ENCODE measurements around the gene FSTL4. TPM values are rescaled to one million over a fixed set of nuclear protein-coding genes. Genes with fewer than 3 reads are reported as not detected.
"Not testable (repeated sequence)": the region's sequence is repeated elsewhere in the genome, so short reads cannot be mapped to it uniquely, and the experiment has no call there.

Gene FSTL4
- polyA plus RNA-seq, 3 donors, result 0.11 to 0.72 TPM; not detected in 1

GRCh38 chr5:133569347-133569746, 43.0 kb downstream of the FSTL4 start:
- H3K27ac ChIP-seq (ENCODE audit: low read depth, low read length), result no peak overlapping the region
- WGBS, 3 donors, result 63 to 76% (median 71%) methylated on average over 1 of the region's 1 CpG

DNA sequence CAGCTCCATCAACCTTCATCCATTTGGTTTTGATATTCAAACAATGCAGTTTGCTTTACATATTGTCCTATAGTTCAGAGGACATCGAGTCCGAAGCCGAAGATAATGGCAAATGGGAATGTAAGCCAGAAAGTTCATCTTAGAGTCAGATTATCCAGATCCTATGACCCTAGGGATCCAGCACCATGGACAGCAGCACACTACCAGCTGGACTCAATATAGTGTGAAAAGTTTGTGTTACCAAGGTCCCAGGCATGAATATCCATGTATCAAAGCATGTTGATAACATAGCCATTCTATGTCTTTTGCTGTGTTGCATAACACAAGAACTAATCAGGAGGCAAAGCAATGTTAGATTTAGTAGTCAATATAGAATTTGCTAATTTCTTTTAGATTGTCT, 46.3 kb downstream of the FSTL4 start:
- no peak overlapping the region for H3K27ac ChIP-seq (ENCODE audit: low read depth, low read length)
- WGBS, 3 donors, result 50 to 69% (median 68%) methylated on average over 3 of the region's 3 CpGs

DNA sequence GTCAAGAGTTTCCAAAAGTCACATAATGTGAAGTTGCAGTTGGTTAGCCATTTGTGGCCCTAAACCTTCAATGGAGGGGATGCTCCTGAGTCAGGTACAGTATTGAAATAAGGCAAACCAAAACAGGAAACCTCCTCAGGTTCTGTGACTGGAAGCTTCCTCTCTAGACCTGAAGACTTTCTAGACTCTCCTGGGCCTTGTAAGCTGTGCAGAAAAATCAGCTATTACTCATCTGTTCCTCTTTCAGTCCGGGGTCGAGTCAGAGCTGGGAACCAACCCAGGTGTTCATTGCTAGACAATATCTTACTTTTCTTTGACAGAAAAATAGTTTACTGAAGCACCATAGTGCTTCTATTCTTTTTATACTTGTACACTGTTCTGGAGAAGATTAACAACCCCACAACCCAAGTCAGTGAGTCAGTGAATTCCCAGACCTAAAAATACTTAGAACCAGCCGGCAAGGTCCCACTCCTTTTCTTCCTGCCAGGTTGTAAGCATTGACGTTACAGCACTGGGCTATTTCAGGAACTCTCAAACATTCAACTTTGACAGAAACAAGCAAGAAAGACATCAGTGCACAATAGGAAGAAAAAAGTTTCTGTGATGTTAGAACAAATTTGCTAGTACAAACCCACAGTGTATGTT, 47.3 kb downstream of the FSTL4 start:
- WGBS, 3 donors, result 39 to 69% (median 58%) methylated on average over 4 of the region's 4 CpGs
- H3K27ac ChIP-seq (ENCODE audit: low read depth, low read length), result no peak overlapping the region

DNA sequence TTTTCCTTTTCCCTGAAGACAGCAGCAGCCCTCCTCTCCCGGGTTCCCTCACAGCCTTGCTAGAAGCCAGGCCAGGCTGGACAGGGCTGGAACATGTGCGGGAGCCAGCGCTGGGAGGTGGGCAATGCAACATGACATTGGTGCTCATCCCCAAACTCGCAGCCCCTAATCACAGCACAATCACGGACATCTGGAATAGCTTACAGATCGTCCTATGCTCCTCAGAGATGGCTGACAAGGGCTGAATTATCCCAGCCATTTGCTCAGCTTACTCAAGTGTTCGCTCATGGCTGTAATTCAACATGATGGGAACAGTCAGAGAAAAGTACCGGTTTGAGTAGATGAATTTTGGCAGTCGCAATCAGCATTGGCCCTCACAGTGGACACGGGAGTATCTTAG, 49.8 kb downstream of the FSTL4 start:
- no peak overlapping the region for H3K27ac ChIP-seq (ENCODE audit: low read depth, low read length)
- WGBS, 3 donors, result 68 to 80% (median 75%) methylated on average over 10 of the region's 10 CpGs

- H3K27ac ChIP-seq (ENCODE audit: low read depth, low read length), result no peak overlapping the region
- 56 to 67% (median 62%) methylated on average over 5 of the region's 5 CpGs for WGBS, 3 donors
Observed at GRCh38 chr5:133559960-133560359, 52.4 kb downstream of the FSTL4 start.

DNA sequence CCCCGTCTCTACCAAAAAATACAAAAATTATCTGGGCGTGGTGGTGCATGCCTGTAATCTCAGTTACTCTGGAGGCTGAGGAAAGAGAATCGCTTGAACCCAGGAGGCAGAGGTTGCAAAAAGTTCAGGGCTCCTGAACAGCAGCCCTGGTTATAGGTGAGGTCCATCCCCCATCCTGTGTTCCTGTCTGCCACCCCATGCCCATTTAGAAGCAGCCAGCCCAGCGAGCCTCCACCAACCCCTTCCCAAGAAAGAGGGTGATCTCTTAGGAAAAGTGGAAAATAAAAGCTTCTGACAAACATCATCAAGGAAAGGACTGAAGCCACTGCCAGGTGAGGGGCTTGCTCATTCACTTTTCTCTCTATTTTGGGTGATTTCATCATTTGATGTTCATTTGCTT, 55.8 kb downstream of the FSTL4 start:
- WGBS, 3 donors, result 68 to 83% (median 72%) methylated on average over 4 of the region's 4 CpGs
- H3K27ac ChIP-seq (ENCODE audit: low read depth, low read length), result no peak overlapping the region

- no peak overlapping the region for H3K27ac ChIP-seq (ENCODE audit: low read depth, low read length)
- WGBS, 3 donors, result 67 to 69% (median 69%) methylated on average over 6 of the region's 6 CpGs
Observed at GRCh38 chr5:133554279-133554678, 58.1 kb downstream of the FSTL4 start.

DNA sequence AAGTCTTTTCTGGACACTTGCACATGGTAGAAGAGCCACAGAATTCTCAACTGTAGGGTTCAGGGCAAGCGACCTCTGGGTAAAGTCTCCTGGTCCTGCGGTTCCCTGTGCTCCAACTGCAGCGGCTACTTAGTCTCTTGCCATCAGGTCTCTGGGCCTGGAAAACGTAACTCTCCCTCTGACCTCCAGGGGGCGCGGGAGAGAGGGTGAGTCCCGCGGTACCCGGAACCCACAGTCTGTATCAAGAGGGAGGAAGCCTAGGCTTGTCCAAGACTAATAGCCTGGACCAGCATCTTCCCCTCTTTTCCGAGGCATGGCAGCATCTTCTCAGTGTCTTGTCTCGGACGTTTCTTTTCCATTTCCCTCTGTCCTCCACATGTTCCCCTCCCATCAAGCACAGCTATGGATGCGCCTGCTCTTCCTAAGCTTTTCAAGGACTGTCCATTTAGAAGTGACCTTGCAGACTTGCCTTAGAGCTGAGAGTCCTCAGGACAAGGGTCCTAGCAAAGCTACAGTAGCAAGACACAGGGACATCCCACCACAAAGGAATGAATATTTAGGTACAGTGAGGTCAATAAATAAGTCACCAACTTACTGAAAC, 59.3 kb downstream of the FSTL4 start:
- 29 to 31% (median 31%) methylated on average over 13 of the region's 13 CpGs for WGBS, 3 donors
- H3K27ac ChIP-seq (ENCODE audit: low read depth, low read length), result no peak overlapping the region

DNA sequence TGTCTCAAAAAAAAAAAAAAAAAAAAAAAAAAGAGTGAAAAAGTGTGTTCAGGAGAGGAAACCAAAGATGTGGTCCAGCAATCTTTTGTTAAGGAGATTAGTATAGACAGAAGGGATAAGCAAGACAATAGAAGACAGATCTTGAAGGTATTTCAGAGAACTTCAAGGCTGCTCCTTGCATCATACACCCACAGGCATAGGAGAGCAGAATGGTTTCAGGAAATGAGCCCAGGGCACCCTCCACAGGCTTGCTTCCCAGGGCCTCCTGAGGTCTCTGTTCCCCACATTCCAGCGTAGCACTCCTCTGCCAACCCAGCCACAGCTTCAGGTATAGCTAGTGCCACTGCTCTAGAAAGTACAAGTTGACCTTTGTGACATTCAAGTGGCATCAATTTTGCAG, 65.8 kb downstream of the FSTL4 start:
- WGBS, 3 donors, result 68 to 79% (median 77%) methylated on average over 1 of the region's 1 CpG

DNA sequence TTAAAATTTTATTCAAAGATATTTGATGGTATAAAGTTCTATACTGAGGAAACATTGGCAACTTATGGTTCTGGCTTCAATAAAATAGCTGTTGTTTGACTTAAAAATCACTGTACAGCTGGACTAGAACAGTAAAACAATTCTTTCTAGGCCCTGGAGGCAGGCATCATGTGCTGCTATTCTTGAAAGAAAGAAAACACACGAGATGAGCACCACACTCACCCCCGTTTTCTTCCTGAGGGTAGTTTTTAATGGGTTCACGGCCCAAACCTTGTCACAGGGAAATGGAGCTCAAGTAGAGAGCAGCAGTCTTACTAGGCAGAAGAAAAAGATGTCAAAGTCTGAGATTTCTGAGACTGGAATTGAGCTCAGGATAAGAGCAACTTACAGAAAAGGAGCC, 68.0 kb downstream of the FSTL4 start:
- H3K27ac ChIP-seq (ENCODE audit: low read depth, low read length), result no peak overlapping the region
- WGBS, 3 donors, result 68 to 74% (median 73%) methylated on average over 3 of the region's 3 CpGs

More for the DNA sequence above, 65.8 kb downstream of the FSTL4 start:
- H3K27ac ChIP-seq (ENCODE audit: low read depth, low read length), result no peak overlapping the region

DNA sequence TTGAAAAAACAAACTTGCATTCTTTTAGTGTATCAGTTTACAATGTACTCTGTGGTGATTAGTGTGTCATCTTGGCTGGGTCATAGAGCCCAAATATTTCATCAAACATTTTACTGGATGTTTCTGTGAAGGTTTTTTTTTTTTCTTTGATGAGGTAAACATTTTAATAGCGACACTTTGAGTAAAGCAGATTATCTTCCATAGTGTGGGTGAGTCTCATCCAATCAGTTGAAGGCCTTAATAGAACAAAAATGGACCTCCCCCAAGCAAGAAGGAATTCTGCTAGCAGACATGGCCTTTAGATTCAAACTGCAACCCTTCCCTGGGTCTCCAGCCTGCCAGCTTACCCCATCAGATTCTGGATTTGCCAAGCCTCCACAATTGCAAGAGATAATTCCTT, 72.5 kb downstream of the FSTL4 start:
- WGBS, 3 donors, result 68 to 85% (median 82%) methylated on average over 1 of the region's 1 CpG
- no peak overlapping the region for H3K27ac ChIP-seq (ENCODE audit: low read depth, low read length)

DNA sequence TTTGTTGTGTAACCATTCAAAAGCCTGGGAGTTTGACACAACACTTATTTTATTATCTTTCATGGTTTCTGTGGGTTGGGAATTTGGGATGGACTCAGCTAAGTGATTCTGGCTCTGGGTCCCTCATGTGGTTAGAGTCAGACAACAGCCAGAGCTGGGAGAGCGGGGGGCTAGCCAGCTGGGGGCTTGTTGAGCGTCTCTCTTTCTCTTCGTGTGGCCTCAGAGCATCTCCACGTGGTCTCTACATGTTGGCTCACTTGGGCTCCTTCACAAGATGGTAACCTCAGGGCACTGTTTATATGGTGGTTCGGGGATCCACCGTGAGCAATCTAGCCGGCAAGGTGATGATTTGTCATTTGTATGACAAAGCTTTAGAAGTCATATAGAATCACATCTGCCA, 73.6 kb downstream of the FSTL4 start:
- no peak overlapping the region for H3K27ac ChIP-seq (ENCODE audit: low read depth, low read length)
- WGBS, 3 donors, result 68 to 71% (median 71%) methylated on average over 7 of the region's 7 CpGs

DNA sequence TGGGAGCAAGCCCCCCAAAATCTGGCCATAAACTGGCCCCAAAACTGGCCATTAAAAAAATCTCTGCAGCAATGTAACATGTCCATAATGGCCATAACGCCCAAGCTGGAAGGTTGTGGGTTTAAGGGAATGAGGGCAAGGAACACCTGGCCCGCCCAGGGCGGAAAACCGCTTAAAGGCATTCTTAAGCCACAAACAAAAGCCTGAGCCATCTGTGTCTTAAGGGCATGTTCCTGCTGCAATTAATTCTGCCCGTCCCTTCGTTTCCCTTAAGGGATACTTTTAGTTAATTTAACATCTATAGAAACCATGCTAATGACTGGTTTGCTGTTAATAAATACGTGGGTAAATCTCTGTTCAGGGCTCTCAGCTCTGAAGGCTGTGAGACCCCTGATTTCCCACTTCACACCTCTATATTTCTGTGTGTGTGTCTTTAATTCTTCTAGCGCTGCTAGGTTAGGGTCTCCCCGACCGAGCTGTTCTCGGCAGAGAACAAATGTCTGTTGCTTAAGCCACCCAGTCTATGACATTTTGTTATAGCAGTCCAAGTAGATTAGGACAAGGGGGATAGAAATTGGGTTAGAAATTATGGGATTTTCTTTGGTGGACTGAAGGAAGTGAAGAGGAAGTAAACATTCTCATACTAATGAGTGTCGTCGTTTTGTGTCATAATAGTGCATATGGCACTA, 77.0 kb downstream of the FSTL4 start:
- not testable (repeated sequence) for H3K27ac ChIP-seq (ENCODE audit: low read depth, low read length)
- 75 to 78% (median 76%) methylated on average over 12 to 13 of the region's 13 CpGs for WGBS, 3 donors

GRCh38 chr5:133534566-133534965, 77.8 kb downstream of the FSTL4 start:
- no peak overlapping the region for H3K27ac ChIP-seq (ENCODE audit: low read depth, low read length)
- WGBS, 3 donors, result 87 to 92% (median 91%) methylated on average over 2 of the region's 2 CpGs

GRCh38 chr5:133533541-133533940, 78.8 kb downstream of the FSTL4 start:
- 83 to 87% (median 86%) methylated on average over 4 of the region's 4 CpGs for WGBS, 3 donors
- H3K27ac ChIP-seq (ENCODE audit: low read depth, low read length), result no peak overlapping the region

DNA sequence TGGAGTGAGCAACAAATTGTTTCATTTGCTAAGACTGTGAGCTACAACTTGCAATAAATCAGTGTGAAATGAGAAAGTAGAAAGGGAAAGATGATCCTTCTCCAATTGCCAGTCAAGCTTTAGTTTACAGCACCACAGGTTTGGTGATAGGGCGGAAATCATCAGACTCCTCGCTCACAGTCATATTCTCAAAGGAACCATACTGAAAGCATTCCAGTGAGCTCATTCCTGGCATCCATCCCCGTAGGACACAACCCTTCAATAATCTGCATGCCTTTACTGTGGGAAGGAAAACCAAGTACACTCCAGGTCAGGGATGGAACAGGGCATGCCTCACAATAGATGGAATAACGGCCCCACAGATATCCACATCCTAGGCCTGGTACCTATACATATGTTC, 80.7 kb downstream of the FSTL4 start:
- no peak overlapping the region for H3K27ac ChIP-seq (ENCODE audit: low read depth, low read length)
- 47 to 72% (median 49%) methylated on average over 4 of the region's 4 CpGs for WGBS, 3 donors

- 63 to 73% (median 70%) methylated on average over 4 of the region's 4 CpGs for WGBS, 3 donors
- H3K27ac ChIP-seq (ENCODE audit: low read depth, low read length), result no peak overlapping the region
Observed at GRCh38 chr5:133531178-133531577, 81.2 kb downstream of the FSTL4 start.

DNA sequence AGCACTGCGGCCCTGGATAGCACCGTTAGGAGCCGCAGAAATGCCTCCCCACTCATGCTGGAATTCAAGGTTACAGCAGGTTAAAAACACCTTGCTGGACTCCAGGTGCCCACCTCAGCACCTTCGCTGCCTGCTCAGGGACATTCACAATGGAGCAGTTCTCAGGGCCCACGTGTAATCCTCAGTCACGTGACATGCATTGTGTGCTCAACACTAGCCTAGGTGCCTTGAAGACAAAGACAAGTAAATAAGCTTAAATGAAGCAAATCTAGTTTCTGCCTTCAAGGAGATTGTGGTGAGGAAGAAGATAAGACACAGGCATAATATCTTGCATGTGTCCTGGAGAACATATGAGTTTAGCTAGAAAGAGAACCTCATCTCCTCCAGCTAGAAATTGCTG, 82.1 kb downstream of the FSTL4 start:
- no peak overlapping the region for H3K27ac ChIP-seq (ENCODE audit: low read depth, low read length)
- WGBS, 3 donors, result 41 to 77% (median 70%) methylated on average over 6 of the region's 6 CpGs

DNA sequence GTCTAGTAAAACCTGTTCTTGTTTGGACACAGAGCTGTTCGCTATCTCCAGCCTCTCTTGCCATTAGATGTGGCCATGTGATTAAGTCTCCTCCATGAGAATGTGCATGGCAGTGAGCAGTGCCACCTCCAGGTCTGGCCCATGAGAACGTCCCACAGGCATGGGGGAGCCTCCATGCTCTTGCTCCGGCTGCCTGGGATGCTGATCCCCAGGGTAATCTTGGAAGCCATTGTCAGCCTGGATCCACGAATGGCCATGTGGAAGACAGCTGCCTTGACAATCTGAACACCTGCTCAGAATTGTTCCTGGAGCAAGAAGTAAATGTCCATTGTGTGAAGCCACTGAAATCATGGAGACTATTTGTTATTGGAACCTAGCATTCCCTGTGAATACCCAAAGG, 83.5 kb downstream of the FSTL4 start:
- WGBS, 3 donors, result 74 to 77% (median 74%) methylated on average over 4 of the region's 4 CpGs
- no peak overlapping the region for H3K27ac ChIP-seq (ENCODE audit: low read depth, low read length)

DNA sequence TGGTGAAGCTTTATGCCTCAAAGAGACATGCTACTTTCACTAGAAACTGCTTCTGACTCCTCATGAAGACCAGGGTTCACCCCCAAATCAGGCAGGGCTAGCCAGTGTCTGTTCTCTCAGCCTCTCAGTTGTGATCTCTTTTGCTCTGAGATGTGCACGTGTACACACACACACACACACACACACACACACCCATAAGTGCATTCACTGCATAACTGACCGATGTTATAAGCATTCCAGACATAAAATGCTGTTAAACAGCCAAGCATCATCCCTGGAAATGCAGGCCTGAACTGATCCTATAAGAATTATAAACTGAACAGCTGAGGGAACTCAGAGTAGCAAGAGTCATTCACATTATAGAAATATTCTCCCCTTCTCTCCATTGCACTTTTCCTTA, 85.0 kb downstream of the FSTL4 start:
- 39 to 63% (median 55%) methylated on average over 2 of the region's 2 CpGs for WGBS, 3 donors
- no peak overlapping the region for H3K27ac ChIP-seq (ENCODE audit: low read depth, low read length)

All from adipose tissue (tissue), 3 donors.